GM19455 (cell line): ENCODE measurements around the gene AHCYL2.
"Not testable (repeated sequence)": the region's sequence is repeated elsewhere in the genome, so short reads cannot be mapped to it uniquely, and the experiment has no call there.

Experiments used
- ATAC-seq: cut with Tn5 transposase; IDR thresholded peaks from one replicate; pipeline ENCODE4 v1.9.1; 2021; ENCODE audit not compliant: unreplicated experiment

Gene AHCYL2

DNA sequence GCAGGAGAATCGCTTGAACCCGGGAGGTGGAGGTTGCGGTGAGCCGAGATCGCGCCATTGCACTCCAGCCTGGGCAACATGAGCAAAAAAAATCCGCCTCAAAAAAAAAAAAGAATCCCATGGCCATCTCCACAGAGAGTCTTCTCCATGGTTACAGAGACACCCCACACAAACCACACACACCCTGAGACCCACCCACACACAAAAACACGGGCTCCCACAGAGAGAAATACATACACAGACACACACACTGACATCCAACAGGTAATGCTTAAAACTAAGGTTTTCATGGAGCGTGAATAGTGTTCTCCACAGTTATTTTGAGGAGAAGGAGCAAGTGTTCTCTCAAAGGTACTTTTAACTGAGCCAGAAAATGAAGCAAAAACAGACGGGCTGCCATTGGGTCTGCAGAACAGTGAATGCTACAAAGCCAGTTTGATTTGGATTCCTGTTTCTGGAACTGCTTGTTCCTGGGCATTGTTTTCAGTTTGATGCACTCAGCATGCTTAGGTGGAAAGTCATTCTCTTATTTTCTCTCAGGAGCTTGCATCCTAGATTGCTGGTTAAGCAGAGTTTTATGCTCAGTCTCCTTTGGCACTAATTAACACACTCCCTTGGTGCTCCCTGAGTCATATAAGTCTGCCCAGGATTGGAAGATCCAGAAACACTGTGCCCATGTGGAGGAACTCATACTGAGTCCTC, 15.4 kb downstream of the AHCYL2 start:
- ATAC-seq: no peak

DNA sequence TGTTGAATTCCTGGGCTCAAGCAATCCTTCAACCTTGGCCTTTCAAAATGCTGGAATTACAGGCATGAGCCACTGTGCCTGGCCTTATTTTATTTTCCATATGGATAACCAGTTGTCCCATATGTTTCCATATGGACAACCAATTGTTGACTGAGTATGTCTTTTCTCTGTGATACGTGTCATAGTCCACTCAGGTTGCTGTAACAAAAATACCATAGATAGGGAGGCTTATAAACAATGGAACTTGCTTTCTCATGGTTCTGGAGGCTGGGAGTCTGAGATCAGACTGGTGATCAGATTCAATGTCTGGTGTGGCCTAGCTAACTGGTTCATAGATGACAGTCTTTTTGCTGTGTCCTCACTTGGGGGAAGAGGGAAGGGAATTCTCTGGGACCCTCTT, 19.4 kb downstream of the AHCYL2 start:
- no peak for ATAC-seq

DNA sequence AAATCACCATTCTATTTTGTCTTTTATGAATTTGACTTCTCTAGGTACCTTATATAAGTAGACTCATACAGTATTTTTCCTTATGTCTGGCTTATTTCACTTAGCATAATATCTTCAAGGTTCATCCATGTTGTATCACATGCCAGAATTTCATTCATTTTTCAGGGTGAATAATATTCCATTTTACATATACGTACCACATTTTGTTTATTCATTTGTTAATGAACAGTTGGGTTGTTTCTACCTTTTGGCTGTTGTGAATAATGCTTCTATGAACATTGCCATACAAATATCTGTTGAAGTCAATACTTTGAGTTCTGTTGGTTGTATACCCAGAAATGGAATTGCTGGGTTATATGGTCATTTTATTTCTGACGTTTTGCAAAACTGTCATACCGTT, 20.7 kb downstream of the AHCYL2 start:
- ATAC-seq: no peak

DNA sequence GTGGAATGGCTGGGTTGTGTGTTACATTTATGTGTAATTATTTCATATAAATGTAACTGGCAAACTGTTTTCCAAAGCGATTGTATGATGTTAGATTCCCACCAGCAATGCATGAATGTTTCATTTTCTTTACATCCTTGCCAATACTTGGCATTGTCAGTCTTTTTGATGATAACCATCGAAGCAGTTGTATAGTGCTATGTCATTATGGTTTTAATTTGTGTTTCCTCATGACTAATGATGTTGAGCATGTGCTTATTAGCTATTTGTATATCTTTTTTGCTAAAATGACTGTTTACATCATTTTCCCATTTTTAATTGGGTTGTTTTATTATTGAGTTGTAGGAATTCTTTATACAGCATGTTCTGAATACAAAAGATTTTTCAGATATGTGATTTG, 22.3 kb downstream of the AHCYL2 start:
- no peak for ATAC-seq

DNA sequence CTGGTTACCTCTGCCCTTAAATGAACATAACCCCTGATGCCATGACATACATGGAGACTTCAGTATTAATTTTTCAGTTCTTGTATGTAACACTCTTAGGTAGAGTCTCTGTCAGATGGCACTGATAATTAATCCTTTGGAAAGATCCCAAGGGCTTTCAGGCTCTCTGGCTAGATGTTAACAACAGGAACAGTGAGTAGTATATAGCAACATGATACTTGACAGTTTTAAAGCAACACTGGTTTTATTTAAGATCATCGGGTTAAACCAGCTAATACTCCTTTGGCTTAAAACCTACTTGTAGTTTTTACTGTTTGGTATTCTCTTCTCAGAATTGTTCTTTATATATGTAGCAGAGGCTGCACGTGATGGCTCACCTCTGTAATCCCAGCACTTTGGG, 27.3 kb downstream of the AHCYL2 start:
- no peak for ATAC-seq

DNA sequence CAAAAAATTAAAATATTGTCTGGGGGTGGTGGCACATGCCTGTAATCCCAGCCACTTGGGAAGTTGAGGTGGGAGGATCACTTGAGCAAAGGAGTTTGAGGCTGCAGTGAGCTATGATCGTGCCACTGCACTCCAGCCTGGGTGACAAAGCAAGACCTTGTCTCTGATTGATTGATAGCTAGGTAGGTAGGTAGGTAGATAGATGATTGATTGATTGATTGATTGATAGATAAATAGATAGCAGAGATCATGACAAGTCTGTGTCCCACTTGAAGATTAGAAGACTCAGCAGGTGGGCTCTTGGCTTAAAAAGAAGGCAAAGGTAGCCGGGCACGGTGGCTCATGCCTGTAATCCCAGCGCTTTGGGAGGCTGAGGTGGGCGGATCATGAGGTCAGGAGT, 27.8 kb downstream of the AHCYL2 start:
- ATAC-seq: not testable (repeated sequence)

DNA sequence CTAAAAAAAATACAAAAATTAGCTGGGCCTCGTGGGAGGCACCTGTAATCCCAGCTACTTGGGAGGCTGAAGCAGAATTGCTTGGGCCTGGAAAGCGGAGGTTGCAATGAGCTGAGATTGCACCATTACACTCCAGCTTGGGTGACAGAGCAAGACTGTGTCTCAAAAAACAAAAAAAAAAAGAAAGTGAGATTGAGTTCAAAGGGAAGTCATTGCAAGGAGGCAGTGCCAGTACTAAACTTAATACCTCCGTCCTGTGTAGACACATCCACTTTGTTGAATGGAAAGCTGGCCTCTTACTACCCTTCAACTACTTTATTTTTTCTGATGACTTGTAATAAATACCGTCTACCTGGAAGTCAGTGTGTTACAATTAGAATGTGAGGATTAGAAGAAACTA, 31.0 kb downstream of the AHCYL2 start:
- ATAC-seq: no peak

DNA sequence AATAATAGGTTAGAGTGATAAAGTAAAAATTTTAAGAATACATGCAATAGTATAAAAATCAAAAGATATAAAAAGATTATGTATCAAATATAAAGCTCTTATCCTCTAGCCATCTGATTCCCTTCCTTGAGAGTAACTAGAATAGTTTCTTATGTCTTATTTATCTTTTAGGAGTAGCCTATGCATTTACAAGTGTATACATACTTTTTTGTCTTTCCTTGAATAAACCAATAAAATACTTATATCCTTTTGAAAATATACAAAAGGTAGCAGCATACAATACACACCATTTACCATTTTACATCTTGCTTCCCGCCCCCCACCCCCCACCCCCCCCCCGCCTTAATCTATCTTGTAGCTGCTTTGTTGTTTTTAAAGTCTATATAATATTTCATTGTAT, 31.4 kb downstream of the AHCYL2 start:
- ATAC-seq: no peak

DNA sequence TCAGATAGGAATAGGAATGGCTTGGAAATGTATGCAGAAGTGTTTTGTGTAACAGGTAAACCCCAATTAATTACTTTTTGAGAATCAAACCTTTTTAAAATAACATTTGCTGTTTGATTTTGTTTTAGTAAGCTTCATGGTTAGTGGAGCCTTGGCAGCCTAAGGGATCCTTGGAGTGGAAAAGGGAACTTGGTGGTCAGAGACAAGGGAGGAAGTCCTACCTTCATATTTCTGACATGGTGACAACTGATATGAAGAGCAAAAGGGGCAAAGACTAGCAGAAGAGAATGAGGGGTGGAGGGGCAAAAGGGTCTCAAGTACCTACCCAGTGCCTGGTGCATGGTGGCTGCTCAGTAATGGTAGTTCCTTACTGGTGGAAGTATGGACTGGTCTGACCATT, 32.3 kb downstream of the AHCYL2 start:
- no peak for ATAC-seq

DNA sequence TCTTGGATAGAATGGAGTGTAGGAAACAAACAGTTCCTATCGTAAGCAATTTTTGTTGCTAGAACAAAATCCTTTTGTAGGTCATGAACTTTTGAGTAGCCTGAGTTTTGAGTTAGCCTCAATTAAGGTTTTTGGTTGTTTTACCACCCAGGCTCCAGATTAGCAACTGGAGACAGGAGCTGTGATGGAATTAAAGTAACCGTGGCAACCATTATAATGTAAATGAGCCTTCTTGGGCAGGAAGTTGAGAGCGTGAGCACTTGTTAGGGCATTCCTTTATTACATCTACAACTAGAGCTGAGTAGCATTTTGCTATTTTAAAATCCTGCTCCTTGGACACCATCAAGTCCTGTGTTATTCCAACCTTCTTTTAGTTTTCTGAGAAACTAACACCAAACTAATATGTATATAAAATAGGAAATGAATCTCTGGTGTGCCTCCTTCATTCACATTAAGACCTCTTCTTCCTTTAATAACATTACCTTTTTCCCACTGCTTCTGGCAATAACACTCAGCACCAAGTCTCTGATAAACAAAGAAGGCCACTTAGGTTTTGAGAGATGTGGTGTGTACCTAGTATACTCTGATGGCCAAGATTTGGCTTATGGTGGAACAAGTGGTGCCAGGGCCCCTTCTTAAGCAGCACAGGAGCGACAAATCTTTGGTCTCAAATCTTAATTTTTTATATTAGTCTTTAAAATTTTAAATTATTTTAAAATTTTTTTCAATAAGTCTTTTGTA, 34.0 kb downstream of the AHCYL2 start:
- no peak for ATAC-seq

DNA sequence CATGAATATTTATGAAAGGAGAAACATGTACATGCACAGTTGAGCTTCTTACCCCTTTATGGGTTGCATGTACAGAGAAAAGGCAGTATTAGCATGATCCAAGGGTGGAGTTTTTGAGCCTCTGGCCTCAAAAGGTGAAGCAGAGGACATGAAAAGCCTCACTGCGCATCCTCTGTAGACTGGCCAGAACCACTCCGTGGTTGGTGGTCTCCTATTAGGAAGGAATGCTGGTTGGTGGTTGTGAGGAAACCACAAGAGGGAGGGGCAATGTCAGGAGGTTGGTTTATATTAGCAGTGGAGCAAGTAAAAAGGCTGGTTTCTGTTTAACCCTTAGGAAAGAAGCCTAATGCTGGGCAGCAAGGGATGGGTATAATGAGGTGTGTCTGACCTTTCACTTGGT, 37.5 kb downstream of the AHCYL2 start:
- ATAC-seq: no peak

DNA sequence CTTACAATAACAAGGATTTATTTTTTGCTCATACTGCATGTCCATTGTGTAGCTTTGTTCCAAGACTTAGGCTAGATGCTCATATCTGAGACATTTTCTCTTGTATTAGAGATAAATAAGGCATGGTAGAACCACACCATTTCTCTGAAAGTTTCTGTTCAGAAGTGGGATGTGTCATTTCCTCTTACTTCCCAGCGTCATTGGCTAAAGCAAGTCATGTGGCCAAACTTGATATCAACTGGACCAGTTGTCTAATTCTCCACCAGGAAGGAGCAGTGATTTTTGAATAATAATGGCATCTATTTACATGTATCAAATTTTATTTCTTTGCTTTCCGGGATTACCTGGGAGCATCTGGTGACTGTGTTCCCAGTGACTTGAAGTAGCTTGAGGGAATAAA, 38.3 kb downstream of the AHCYL2 start:
- ATAC-seq: no peak

DNA sequence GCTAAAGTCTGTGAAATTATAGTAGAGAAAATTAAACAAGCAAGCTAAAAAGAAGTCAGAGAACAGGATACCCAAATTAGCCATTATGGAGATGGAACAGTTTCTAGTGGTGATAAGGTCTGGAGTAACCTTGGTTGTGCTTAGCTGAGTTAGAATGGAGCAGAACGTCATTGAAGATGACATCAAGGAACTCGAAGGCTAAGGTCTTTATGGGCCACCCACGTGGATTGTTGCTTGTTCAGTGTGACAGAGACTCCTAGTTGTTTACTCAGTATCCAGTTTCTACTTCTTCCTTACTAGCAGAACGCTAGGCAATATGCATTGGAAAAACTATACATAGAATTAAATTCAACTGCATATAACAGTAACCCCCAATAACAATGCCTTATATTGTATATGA, 39.7 kb downstream of the AHCYL2 start:
- no peak for ATAC-seq

DNA sequence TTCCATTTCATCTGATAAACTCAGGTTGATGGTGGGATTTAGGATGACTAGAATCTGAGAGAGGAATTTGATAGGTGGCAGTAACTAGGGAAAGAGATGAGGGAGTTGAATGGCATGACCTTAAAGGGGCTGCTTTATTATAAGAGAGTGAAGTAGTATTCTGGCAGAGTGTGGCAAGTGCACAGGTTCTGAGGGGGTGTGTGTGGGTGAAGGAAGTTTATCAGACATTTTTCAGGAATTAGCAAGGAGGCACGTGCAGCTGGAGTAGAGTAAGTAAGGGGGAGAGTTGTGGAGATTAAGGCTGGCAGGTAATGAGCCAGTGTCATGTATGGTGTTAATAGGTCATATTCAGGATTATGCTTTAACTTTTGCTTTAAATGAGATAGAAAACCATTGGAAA, 40.5 kb downstream of the AHCYL2 start:
- ATAC-seq: no peak

DNA sequence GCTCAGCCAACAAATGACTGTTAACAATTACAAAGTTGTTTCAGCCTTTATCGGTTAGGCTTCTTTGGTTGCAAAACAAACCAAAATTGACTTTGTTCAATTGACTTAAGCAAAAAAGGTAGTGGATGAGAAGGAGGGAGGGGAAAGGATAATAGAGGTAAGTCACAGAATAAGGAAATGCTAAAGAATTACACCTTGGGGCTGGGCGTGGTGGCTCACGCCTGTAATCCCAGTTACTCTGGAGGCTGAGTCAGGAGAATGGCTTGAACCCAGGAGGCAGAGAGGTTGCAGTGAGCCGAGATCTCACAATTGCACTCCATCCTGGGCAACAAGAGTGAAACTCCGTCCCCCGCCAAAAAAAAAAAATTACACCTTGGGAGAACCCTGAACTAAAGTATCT, 41.4 kb downstream of the AHCYL2 start:
- ATAC-seq: no peak

DNA sequence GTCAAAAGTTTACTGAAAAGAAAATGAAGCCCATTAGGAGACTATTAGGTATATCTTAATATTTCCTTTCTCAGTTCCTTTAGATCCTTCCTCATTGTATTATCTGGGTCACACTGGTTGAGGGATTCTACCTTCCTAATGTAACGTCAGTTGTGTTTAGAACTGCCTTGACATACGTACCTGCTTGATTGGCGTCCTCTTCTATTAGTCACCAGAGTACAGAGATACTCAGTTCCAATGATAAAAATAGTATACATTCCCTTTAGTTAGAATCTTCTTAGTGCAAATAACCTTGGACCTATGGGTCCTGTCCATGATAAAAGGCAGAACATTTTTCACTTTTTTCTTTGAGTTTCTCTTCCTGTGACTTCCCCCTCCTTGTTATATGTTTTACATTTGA, 45.2 kb downstream of the AHCYL2 start:
- no peak for ATAC-seq

DNA sequence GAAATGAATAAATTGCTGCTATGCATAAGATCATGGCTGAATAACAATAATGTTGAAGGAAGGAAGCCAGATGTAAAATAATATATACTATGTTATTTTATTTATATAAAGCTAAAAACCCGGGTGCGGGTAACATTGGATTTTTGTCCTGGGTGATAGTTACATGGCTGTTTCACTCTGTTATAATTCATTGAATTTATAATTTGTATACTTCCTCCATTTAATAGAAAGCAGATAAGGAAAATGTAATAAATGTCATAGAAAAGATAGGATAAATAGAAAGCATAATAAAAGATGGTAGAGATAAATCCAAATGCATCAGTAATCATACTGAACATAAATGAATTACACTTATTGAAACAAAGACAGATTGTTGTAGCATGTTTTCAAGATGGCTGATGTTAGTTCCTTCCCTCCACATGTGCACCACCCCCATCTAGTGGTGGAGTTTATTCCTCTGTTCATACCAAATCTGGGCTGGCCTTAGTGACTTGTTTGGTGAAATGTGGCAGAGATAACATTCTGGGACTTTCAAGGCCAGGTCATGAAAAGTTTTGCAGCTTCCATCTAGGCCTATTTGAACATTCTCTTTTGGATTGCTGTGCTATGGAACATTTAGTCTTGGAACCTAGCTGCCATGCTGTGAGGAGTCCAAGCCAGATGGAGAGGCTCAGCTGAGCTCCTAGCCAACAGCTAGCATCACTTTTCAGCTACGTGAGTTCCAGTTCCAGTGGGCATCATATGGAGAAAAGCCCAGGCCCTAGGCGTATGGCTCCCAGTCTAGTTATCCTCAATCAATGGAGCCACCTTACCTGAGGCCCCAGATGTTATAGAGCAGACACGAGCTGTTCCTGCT, 46.9 kb downstream of the AHCYL2 start:
- no peak for ATAC-seq

DNA sequence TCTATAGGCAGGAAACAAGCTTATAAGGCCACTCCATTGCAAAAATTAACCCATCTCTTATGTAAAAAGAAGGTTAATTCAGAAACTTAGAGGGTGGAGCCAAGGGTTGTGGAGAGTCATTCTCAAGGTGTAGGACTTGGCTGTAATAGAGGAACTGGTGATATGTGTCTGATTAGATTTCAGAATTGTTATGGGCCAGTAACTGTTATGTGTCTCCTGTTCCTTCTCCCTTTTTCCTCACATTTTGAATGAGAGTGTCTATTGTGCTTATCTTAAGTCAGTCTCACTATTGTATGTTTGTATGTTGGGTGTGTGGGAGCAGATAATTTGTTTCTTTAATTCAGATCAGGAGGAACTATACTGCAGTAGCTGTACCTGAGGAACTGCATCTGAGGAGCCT, 49.1 kb downstream of the AHCYL2 start:
- ATAC-seq: no peak

DNA sequence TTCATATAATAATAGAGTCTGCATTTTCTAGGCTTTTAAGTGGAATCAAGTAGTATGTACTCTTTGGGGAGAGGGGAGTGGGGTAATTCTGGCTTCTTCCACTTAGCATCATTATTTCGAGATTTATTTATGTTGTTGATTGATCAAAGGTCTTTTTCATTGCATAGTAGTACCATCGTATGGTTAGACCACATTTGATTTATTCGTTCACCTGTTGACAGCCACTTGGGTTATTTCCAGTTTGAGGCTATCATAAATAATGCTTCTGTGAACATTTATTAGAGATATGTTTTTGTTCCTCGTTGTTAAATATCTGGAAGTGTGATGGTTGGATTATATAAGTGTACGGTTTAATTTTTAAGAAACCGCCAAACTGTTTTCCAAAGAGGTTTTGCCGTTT, 52.8 kb downstream of the AHCYL2 start:
- no peak for ATAC-seq

DNA sequence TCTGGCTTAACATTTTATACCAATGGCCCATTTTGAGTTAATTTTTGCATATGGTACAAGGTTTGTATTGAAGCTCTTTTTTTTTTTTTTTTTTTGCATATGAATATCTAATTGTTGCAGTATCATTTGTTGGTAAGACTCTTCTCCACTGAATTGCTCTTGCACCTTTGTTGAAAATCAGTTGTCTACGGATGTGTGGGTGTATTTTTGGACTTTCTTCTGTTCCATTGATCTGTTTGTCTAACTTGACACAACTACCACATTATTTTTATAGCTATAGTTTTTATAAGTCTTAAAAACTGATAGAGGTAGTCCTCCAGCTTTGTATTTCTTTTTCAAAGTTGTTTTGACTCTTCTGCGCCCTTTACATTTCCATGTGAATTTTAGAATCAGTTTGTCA, 53.9 kb downstream of the AHCYL2 start:
- no peak for ATAC-seq

DNA sequence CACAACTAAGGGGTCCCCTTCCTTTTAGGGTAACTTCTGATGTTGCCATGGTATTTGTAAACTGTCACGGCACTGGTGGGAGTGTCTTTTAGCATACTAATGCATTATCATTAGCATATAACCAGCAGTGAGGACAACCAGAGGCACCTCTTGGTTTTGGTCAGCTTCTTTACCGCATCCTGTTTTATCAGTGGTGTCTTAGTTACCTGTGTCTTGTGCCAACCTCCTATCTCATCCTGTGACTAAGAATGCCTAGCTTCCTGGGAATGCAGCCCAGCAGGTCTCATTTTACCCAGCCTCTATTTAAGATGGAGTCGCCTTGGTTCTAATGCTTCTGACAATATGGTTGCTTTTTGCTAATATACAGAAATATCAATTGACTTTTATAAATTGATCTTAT, 54.9 kb downstream of the AHCYL2 start:
- ATAC-seq: no peak

DNA sequence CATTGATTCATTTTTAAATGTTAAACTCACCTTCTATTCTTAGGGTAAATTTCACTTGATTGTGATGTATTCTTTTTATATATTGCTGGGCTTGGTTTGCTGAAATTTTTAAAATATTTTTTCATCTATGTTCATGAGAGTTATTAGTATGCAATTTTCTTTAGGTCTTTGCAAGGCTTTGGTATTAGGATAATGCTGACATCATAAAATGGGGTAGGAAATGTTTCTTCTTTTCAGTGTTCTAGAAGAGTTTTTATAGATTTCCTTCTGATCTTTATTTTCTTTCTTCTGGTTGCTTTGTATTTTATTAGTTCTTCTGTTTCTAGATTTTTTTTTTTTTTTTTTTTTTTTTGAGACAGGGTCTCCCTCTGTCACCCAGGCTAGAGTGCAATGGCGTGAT, 56.3 kb downstream of the AHCYL2 start:
- no peak for ATAC-seq
